HG03196 (cell line): ENCODE measurements around the gene TSPAN7.

Source experiments
- ATAC-seq: cut with Tn5 transposase; IDR thresholded peaks from one replicate; pipeline ENCODE4 v1.9.1; 2021; ENCODE audit not compliant: unreplicated experiment

TSPAN7 gene

DNA sequence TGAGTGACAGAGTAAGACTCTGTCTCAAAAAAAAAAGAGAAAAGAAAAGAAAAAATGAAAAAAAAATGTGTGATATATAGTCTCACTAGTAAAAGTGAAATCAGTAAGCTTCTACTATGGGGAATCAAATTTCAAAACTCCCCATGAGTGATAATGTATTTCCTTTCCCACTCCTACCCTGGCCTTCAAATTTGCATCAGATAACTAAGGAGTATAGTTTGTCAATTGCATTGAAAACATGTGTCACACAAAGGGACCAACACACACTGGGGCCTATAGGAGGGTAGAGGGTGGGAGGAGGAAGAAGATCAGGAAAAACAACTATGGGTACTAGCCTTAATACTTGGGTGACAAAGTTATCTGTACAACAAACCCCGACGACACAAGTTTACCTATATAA lies 118.4 kb downstream of the TSPAN7 start:
- ATAC-seq = no peak

DNA sequence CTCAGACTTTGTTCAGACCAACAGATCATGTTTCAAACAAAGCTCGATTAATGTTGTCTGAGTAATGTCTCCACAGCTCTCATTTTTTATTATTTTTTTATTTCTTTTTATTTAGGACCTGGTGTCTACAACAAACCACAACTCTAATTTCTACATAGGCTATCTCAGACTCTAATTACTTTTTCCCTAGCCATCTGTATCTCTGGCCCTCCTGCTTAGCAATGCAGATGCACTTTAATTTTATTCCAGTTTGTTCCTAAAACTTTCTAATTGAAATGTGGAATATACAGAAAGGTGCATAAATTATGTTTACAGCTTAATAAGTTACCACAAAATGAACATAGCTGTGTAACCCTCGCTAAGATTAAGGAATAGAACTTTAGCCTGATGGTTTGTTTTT lies 120.8 kb downstream of the TSPAN7 start:
- ATAC-seq = no peak

DNA sequence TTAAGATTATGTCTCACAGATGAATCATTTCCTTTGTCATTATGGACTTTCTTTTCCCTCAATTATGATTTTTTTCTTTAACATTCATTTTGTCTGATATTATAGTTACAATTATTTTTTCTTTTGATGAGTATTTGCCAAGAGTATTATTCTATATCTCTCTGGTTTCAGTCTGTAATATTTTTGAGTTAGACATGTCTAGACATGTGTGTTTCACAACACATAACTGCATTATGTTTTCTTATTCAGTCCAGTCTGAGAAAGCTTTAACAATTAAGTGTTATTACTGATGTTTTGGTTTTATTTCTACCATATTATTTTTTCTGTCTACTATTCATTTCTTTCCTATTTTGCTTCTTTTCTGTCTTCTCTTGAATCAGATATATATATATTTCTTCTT lies 131.6 kb downstream of the TSPAN7 start:
- no peak for ATAC-seq

DNA sequence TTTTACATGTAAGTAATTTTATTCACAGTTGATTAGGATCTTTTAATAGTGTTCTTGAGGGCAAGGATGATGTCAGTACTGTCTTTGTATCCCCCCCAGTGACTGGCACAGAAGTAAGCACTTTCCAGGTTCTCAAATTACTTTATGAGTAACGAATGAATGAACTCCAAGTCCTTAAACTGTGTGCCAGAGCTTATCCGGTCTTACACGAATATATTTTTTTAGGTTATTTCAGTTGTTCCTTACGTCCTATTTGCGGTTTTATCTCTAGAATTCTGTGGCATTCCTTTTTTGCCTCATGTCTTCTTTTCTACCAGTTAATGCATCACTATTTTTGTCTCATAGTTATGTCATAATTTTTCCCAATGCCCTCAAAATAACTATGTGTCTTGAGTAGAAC lies 133.1 kb downstream of the TSPAN7 start:
- ATAC-seq = no peak

DNA sequence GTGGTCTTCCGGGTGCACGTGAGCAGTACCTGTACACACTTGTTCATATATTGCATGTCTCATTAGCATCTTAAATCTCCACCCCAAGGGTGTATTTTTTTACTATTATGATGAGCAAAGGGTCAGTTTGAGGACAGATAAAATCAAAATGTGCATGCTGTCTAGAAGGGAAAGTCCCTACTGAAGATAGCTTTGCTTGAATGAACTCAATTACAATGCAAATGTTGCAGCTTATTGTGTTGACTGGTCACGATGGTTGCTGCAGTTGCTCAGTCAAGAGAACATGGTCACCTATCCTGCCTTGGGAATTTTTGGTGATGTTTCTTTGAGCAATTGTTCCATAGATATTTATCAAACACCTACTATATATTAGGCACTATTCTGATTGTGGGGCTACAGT lies 136.1 kb downstream of the TSPAN7 start:
- ATAC-seq = no peak

DNA sequence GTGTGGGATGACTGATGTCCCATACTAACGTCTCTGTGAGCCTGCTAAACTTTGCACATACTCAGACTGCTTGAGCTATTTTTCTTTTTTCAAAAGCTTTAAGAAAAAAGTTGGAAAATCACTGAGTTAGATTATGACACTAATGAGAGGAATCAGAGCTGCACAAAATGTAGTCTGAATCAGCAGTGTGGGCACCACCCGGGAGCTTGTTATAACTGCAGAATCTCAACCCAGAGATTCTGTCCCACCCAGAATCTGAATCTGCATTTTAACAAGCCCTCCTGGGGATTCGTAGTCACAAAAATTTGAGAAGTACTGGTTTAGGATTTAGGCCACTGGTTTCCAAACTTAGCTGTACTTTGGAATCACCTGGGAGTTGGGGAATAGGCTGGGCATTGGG lies 137.8 kb downstream of the TSPAN7 start:
- ATAC-seq = no peak

DNA sequence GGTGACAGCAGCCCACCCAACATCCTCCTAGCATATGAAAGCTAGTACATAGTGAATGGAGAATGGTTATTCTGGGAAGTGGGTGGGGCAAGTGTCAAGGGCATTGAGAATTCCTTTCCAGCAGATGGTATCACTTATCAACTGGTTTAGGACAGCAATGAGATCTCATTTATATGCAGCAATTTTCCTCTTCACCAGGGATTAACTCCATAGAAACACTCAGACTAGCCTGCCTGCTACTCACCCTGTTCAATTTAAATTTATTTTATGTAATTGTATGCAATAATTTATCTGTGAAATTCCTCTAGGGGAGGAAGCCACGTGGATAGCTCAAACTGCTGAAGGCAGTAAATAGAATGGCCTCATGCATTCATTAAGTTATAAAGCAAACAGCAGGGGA lies 138.4 kb downstream of the TSPAN7 start:
- no peak for ATAC-seq

DNA sequence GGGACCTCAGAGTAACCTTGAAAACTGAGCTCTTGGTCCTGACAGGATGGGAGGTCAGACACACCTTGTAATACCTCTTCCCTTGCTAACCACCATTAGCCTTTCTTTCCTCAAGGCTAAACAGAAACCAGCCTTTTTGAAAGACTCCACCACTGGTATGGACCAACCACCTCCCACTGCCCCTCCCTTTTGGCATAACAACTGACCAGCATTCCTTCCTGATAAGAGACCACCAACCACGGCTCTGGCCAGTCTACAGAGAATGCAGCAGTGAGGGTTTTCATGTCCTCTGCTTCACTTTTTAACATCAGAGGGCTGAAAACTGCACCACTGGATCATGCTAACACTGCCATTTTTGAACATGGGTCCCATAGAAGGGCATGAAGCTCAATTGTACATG lies 139.7 kb downstream of the TSPAN7 start:
- no peak for ATAC-seq

DNA sequence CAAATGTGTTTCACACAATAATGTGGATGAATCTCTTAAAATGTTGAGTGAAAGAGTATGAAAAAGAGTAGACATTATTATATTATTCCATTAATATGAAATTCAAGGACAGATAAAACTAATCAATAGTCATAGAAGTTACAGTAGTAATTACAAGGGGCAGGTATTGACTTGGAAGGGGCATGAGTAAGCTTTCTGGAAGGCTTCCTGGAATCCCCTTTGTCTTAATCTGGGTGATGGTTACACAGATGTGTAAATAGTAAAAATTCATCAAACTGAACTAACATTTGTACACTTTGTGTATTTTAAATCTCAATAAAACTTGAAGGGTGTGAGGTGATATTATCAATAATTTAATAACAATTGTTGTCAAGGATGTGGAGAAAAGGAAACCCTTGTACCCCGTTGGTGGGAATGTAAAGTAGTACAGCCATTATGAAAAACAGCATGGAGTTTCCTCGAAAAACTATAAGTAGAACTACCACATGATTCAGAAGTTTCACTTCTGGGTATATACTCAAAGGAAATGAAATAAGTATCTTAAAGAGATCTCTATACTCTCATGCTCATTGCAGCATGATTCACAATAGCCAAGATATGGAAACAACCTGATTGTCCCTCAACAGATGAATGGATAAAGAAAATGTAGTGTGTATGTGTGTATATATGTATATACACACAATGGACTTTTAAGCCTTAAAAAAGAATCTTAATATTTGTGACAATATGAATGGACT lies 143.0 kb downstream of the TSPAN7 start:
- ATAC-seq = no peak

DNA sequence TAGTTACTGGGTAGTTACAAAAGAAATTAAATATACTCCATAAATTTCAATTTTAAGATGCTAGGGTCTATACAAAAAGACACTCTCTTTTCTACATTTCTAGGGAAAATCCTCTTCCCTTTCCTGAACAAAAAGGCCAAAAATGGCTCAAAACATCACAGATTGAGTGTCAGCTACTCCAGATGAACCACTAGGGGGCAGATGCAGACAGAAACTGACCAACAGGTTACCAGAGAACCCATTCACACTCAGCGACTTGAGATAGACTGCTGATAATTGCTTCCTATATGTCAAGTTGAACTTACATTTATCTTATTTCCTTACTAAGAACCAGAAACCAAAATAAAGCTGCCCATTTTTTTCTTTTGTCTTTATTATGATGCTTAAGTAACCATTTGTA lies 156.5 kb downstream of the TSPAN7 start:
- ATAC-seq = no peak

DNA sequence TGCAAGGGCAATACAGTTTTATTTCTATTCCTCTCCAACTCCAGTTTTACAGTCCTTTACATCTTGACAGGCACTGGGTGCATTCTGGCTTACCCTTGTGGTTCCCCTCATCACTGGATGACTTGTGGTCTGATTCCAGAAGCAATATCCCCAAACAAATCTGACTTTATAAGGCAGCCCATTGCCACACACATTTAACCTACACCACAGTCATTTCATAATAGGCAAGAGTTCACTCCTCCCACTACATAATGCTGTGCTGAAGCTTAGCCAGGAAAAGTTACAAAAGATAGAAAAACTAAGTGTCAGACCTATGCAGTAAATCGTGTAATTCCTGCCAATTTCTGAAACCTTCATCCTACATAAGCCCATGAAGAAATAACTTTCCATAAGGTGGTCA lies 157.0 kb downstream of the TSPAN7 start:
- no peak for ATAC-seq

DNA sequence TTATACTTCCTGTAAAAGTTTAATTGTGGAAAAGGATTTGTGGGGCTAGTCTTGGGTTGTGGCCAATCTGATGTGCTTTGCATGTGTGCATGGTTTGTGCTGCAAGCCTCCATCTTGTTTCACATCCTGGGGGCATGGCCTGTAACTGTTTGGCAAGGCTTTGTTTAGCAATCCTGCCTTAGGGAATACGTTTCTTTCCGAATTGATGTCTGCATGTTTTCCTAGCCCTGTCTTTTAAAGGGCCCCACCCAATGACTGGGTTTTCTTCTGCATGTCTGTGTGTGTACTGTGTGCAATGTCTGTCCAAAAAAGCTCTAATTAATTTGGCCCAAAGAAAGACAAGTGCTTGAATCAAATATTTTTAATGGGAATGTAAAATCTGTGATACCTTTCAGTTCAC lies 165.3 kb downstream of the TSPAN7 start:
- no peak for ATAC-seq

DNA sequence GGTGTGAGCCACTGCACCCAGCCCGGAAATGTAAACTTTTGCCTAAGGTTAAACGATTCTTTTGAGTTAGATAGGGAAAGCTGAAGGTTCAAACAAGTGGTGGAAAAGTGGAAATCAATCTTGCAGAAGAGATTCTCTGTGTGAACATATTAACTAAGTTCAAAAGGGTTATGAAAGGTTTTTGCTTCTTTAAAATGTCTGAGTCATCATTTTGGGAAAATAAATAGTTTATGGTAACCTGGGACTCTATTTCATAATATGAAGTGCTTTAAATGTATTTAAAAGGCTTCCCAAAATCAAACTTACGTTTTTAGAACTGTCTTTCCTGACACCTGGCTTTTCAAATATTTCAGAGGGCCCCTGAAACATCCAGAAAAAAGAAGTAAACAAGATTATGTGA lies 166.3 kb downstream of the TSPAN7 start:
- ATAC-seq = no peak

DNA sequence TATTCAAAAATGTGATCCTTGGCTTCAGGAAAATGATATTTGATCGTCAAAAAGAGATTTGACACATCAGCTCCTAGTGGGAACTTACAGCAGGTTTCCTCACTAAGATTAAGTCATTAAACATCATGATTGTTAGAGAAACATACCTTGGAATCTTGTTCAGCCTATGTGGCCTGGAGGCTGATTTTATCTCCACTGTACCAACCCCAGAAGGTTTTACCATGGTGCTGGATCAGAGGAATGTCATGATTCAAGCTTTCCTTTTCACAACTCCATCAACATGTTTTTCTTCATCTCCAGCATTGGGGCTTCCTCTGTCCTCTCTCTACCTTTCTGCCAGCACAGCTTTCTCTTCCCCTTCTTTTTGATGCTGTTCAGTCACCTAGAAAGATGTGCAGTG lies 171.5 kb downstream of the TSPAN7 start:
- no peak for ATAC-seq
